HepG2 (cell line): Measurements from ENCODE around the gene MPV17L. TPM values are rescaled to one million over a fixed set of nuclear protein-coding genes. Genes with fewer than 3 reads are reported as not detected.

Source experiments
- ATAC-seq: fragments of 200-7000 bp; cut with Tn5 transposase; 3 replicates; pipeline ENCODE4 v1.9.1; 2020; ENCODE audit warnings: mild to moderate bottlenecking, moderate library complexity
- BruUV-seq: library from RNA; stranded (reverse); fragments of 400-500 nt; replicated peaks from 2 replicates; lab custom pipeline; 2021; lab: Mats Ljungman, UMichigan
- CTCF ChIA-PET: fragments of 300-600 bp; formaldehyde crosslinking; extraction: SDS; loops from one replicate; lab custom pipeline; 2021; ENCODE audit warnings: low total read pairs, inconsistent platforms, low intra/inter-chr PET ratio; lab: Yijun Ruan, JAX
- POLR2A ChIA-PET: fragments of 350-600 bp; sonication (Branson Sonifier 250); formaldehyde crosslinking; loops from one replicate; lab custom pipeline; 2020; ENCODE audit warnings: antibody characterized with exemption, inconsistent platforms; lab: Yijun Ruan, JAX
- DNase-seq: peaks from one replicate; pipeline ENCODE4 v3.0.0-alpha.2; 2015; ENCODE audit warnings: low spot score
- FAIRE-seq: peaks from 3 replicates; lab custom pipeline; 2011; peaks lifted over from hg19 to GRCh38; lab: Jason Lieb, UNC
- H2AFZ ChIP-seq: one replicate; pipeline ENCODE4 v1.6.1; 2011; ENCODE audit warnings: low read length, inconsistent platforms
- H3K27ac ChIP-seq: fragments of 300-600 bp; 3 replicates; pipeline ENCODE4 v1.8.0; 2011; ENCODE audit warnings: mixed run types, mild to moderate bottlenecking, mixed read lengths, low read length, inconsistent platforms; ENCODE audit not compliant: insufficient read depth; ENCODE audit errors: extremely low read length
- H3K27me3 ChIP-seq, 2 experiments: fragments of 200-600 bp in 1 of 2; 2 replicates in 1 of 2; 3 replicates in 1 of 2; pipeline versions ENCODE4 v1.6.0 to v1.8.0; 2011; ENCODE audit warnings: low read length in 2 of 2, mild to moderate bottlenecking in 2 of 2, moderate library complexity in 2 of 2, inconsistent platforms in 1 of 2; ENCODE audit not compliant: insufficient read depth in 2 of 2, control insufficient read depth in 1 of 2
- H3K36me3 ChIP-seq, 2 experiments: fragments of 200-600 bp in 1 of 2; replicated peaks in 1 of 2; 2 replicates in 1 of 2; 3 replicates in 1 of 2; pipeline versions ENCODE4 v1.5.1 to v1.8.0; 2011; ENCODE audit warnings: low read length in 2 of 2, inconsistent platforms in 1 of 2; ENCODE audit not compliant: insufficient read depth in 2 of 2, control insufficient read depth in 1 of 2
- H3K4me1 ChIP-seq: 2 replicates; pipeline ENCODE4 v1.5.1; 2012; ENCODE audit warnings: low read length, inconsistent platforms; ENCODE audit not compliant: insufficient read depth
- H3K4me2 ChIP-seq: 2 replicates; pipeline ENCODE4 v1.6.0; 2011; ENCODE audit warnings: low read depth, low read length, inconsistent platforms
- H3K4me3 ChIP-seq, 3 experiments: fragments of 200-600 bp in 1 of 3; sonication (generic), shearing (Covaris generic) in 1 of 3; replicated peaks in 1 of 3; 2 replicates each; pipeline ENCODE4 v1.5.1; 2011 to 2016; ENCODE audit warnings: low read length in 3 of 3, inconsistent platforms in 2 of 3, low read depth in 2 of 3, mild to moderate bottlenecking in 2 of 3, control low read depth in 1 of 3, mixed read lengths in 1 of 3; ENCODE audit not compliant: insufficient read depth in 1 of 3
- H3K79me2 ChIP-seq: one replicate; pipeline ENCODE4 v1.6.1; 2011; ENCODE audit warnings: low read length, inconsistent platforms; ENCODE audit not compliant: insufficient read depth
- H3K9ac ChIP-seq: 2 replicates; pipeline ENCODE4 v1.6.0; 2011; ENCODE audit warnings: mild to moderate bottlenecking, low read depth, low read length, inconsistent platforms; ENCODE audit not compliant: insufficient read depth
- H3K9me3 ChIP-seq: 2 replicates; pipeline ENCODE4 v1.5.1; 2012; ENCODE audit warnings: mild to moderate bottlenecking, low read length
- H4K20me1 ChIP-seq: 2 replicates; pipeline ENCODE4 v1.6.0; 2011; ENCODE audit warnings: inconsistent platforms, mild to moderate bottlenecking, low read length, moderate library complexity; ENCODE audit not compliant: insufficient read depth
- ARNT2 ChIP-seq: sonication (generic); formaldehyde crosslinking; IDR thresholded peaks from 2 replicates; pipeline ENCODE4 v1.8.0; 2022; ENCODE audit warnings: mild to moderate bottlenecking, low read depth, missing genetic modification reagents, moderate library complexity
- ATF2 ChIP-seq: sonication (generic); formaldehyde crosslinking; IDR thresholded peaks from 2 replicates; pipeline ENCODE4 v1.4.0; 2020; ENCODE audit warnings: missing genetic modification reagents
- EHMT2 ChIP-seq: fragments of 200-600 bp; sonication (generic); IDR thresholded peaks from 2 replicates; pipeline ENCODE4 v1.7.0; 2017; ENCODE audit warnings: antibody characterized with exemption, low read depth, low read length, borderline replicate concordance
- HHEX ChIP-seq: IDR thresholded peaks from 2 replicates; pipeline ENCODE4 v1.6.1; 2016; ENCODE audit warnings: control low read depth
- RFXAP ChIP-seq: sonication (generic); formaldehyde crosslinking; IDR thresholded peaks from 2 replicates; pipeline ENCODE4 v1.4.0; 2020; ENCODE audit warnings: missing genetic modification reagents, borderline replicate concordance
- TEAD2 ChIP-seq: sonication (generic); formaldehyde crosslinking; IDR thresholded peaks from 2 replicates; pipeline ENCODE4 v1.9.0; 2021; ENCODE audit warnings: missing genetic modification reagents
- TEAD3 ChIP-seq: optimal IDR thresholded peaks from 2 replicates; pipeline ENCODE3; 2016; ENCODE audit warnings: borderline replicate concordance
- ZNF362 ChIP-seq: sonication (generic); formaldehyde crosslinking; IDR thresholded peaks from 2 replicates; pipeline ENCODE4 v1.4.0; 2020; ENCODE audit warnings: missing genetic modification reagents, mild to moderate bottlenecking, borderline replicate concordance
- ZNF460 ChIP-seq: sonication (generic); formaldehyde crosslinking; IDR thresholded peaks from 2 replicates; pipeline ENCODE4 v1.5.1; 2020; ENCODE audit warnings: missing genetic modification reagents, mild to moderate bottlenecking, borderline replicate concordance
- ZNF710 ChIP-seq: sonication (generic); formaldehyde crosslinking; IDR thresholded peaks from 2 replicates; pipeline ENCODE4 v1.5.0; 2020; ENCODE audit warnings: mild to moderate bottlenecking, missing genetic modification reagents, borderline replicate concordance
- WGBS: methylation state at CpG from one replicate; pipeline ENCODE4 v1.1.6; 2017; ENCODE audit warnings: low lambda C conversion rate; 5-methylcytosine and 5-hydroxymethylcytosine counted together
- in situ Hi-C: cut with HindIII; loops from 2 replicates; pipeline ENCODE4 v1.10.0; 2017; ENCODE audit warnings: low pct_unique_long_range_greater_than_20kb; ENCODE audit not compliant: extremely low pct_ligation_motif_present
- intact Hi-C: fragments of 100-400 bp; cut with micrococcal nuclease; formaldehyde crosslinking; loops from one replicate; pipeline ENCODE4 v1.10.0; 2022; ENCODE audit not compliant: unreplicated experiment
- polyA plus RNA-seq, 8 experiments: library from polyadenylated mRNA; depleted of rRNA in 3 of 8; stranded (reverse) in 7 of 8; unstranded in 1 of 8; fragments of >200 nt; fragmentation: Illumina TruSeq in 4 of 8; extraction: Trizol in 4 of 8; gene quantifications; 2 replicates each; pipeline versions ENCODE4 v1.2.1 to v1.2.3, GENCODE V29; 2011 to 2016; ENCODE audit warnings: low read depth in 4 of 8, missing spikeins in 1 of 8, mixed read lengths in 1 of 8; ENCODE audit not compliant: insufficient read depth in 1 of 8
- total RNA-seq, 5 experiments: library from RNA; depleted of rRNA; stranded (reverse); fragments of >200 nt; fragmentation: Illumina TruSeq; extraction: Trizol; gene quantifications; 2 replicates each; pipeline ENCODE4 v1.2.3, GENCODE V29; 2016; ENCODE audit warnings: low read depth in 1 of 5
- TF ChIP-seq, protein P1 (sequence below): sonication (generic); formaldehyde crosslinking; IDR thresholded peaks from 2 replicates; pipeline ENCODE4 v1.4.0; 2020; ENCODE audit warnings: missing genetic modification reagents, borderline replicate concordance
- TF ChIP-seq, protein P2 (sequence below): sonication (generic); formaldehyde crosslinking; IDR thresholded peaks from 2 replicates; pipeline ENCODE4 v1.8.1; 2023; ENCODE audit warnings: mild to moderate bottlenecking, moderate library complexity, missing genetic modification reagents

Gene MPV17L
- total and polyA plus RNA-seq, 2 of the 13 experiments (the other 11 are each of a cell fraction or from before 2014, with no cell fraction given), result 34.7 to 63.8 TPM

DNA sequence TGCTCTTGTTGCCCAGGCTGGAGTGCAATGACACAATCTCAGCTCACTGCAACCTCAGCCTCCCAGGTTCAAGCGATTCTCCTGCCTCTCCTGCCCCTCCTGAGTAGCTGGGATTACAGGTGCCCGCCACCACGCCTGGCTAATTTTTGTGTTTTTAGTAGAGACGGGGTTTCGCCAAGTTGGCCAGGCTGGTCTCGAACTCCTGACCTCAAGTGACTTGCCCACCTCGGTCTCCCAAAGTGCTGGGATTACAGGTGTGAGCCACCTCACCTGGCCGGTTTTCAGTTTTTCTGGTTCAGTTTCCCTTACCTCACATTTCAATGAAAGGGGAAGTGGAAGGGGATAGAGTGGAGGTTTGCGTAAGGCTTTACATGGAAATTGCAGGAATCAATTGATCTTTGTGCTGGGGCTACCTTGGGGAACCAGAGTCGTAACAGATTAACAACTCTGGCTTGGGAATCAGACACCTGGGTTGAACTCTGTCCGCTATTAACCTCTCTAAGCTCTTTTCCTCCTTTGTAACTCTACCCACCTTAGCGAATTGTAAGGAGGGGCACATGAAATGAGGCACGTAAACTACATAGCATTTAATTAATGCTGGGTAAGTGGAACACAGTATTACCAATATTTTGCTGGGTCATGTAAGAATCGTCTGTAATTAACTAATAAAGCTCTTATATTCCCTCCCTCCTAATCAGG, 3.2 kb downstream of the MPV17L start:
- FAIRE-seq (peak; percentile 72), ATAC-seq (peak; percentile 77), DNase-seq (peak; percentile 95)
- intact Hi-C loops, result no loop called here
- Histone ChIP-seq H3K4me3 (peak overlapping the region in 2 of 3 experiments; percentile 0 to 45; a peak in 2 of 6 replicates), H3K27me3 (no peaks in the 10 kb centered on the region), H3K4me2 (peak overlapping the region; percentile 71), H4K20me1 (no peaks in the 10 kb centered on the region), H3K36me3 (peaks cover 1 to 18% of the 10 kb centered on the region in 2 experiments; a peak in 4 of 5 replicates), H3K79me2 (peaks cover 34% of the 10 kb centered on the region), H3K9me3 (no peaks in the 10 kb centered on the region), H3K9ac (peak overlapping the region; percentile 84), H3K4me1 (peaks cover 67% of the 10 kb centered on the region), H3K27ac (peak overlapping the region; percentile 71), H2AFZ (no peak overlapping the region)
- no TSS peak for BruUV-seq
- ChIA-PET POLR2A (interaction anchor here (0.6 to 1.7 kb wide), 6 partner anchors 10 to 305 kb away, joined by 3 to 6 read pairs (median 3); partner anchors contain the start of gene RRN3), CTCF (no interaction called here)
- 18% methylated on average over 14 of the region's 14 CpGs for WGBS
- in situ Hi-C loops, result no loop called here
- TF ChIP-seq ATF2 (CRISPR knock-in tag) (peak; percentile 51; the same call in 1 of the 2 replicates), ARNT2 (CRISPR knock-in tag) (no peak), ZNF710 (CRISPR knock-in tag) (peak; percentile 65; the same call in 1 of the 2 replicates), RFXAP (CRISPR knock-in tag) (no peak), ZNF460 (CRISPR knock-in tag) (peak; percentile 97), EHMT2 (peak; percentile 27; the same call in 1 of the 2 replicates), ZNF362 (CRISPR knock-in tag) (no peak), TEAD2 (no peak), HHEX (CRISPR knock-in tag) (no peak), TEAD3 (CRISPR knock-in tag) (peak; percentile 77)
- TF ChIP-seq, protein P1, sequence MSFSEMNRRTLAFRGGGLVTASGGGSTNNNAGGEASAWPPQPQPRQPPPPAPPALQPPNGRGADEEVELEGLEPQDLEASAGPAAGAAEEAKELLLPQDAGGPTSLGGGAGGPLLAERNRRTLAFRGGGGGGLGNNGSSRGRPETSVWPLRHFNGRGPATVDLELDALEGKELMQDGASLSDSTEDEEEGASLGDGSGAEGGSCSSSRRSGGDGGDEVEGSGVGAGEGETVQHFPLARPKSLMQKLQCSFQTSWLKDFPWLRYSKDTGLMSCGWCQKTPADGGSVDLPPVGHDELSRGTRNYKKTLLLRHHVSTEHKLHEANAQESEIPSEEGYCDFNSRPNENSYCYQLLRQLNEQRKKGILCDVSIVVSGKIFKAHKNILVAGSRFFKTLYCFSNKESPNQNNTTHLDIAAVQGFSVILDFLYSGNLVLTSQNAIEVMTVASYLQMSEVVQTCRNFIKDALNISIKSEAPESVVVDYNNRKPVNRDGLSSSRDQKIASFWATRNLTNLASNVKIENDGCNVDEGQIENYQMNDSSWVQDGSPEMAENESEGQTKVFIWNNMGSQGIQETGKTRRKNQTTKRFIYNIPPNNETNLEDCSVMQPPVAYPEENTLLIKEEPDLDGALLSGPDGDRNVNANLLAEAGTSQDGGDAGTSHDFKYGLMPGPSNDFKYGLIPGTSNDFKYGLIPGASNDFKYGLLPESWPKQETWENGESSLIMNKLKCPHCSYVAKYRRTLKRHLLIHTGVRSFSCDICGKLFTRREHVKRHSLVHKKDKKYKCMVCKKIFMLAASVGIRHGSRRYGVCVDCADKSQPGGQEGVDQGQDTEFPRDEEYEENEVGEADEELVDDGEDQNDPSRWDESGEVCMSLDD, result peak; percentile 69; the same call in 1 of the 2 replicates
- TF ChIP-seq, protein P2, sequence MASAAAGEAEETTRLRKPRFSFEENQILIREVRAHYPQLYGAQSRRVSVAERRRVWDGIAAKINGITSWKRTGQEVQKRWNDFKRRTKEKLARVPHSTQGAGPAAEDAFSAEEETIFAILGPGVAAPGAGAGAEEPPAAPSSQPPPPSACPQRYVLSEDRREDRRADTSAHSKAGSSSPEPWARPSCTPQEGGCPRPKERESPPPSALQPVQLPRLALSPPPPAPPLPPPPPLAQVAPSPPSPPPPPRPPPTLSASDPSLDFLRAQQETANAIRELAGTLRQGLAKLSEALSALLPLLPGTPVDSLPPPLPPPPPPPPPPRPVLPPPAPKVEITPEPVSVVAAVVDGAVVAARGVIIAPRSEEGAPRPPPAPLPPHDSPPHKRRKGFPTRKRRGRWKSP (CRISPR knock-in tag), result peak; percentile 22; the same call in 1 of the 2 replicates
